ENCODE results near the gene CCDC142. TPM values are rescaled to one million over a fixed set of nuclear protein-coding genes. Genes with fewer than 3 reads are reported as not detected.
"Not testable (repeated sequence)": the region's sequence is repeated elsewhere in the genome, so short reads cannot be mapped to it uniquely, and the experiment has no call there.

Gene CCDC142
- total and polyA plus RNA-seq, 5 experiments from 2014 or later = 7.8 to 67.4 (median 15.5) TPM

DNA sequence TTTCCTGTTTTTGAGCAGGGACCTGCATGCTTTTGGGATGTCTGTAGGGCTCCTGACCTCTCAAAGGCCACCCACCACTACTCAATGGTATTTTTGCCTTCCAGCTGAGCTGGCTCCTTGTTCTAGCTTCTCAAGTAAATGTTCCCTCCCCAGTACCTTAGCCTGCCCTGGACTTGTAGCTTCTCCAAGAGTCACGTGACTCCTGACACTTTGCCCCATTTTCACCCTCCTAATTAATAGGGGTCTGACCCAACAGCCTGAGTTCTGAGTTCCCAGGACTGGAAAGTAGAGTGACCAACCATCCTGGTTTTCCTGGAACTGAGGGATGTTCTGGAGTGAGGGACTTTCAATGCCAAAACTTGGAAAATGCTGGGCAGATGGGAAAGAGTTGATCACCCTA, 12.6 kb upstream of the CCDC142 start:
- POLR2A ChIA-PET = interaction anchor here (1.0 to 1.3 kb wide), 2 partner anchors 9 to 13 kb away, joined by 3 to 5 read pairs; partner anchors contain the start of genes CCDC142 and TTC31
- Mint-ChIP-seq H3K4me3 (no peak overlapping the region), H3K27ac (peak overlapping the region in 1 of 10 donors; percentile 62), H3K9me3 (peaks cover 0 to 1% (median 0%) of the 10 kb centered on the region in 9 donors), H3K36me3 (peaks cover 0 to 38% (median 8%) of the 10 kb centered on the region in 3 donors), H3K27me3 (peaks cover 8 to 28% (median 17%) of the 10 kb centered on the region in 5 donors), H3K4me1 (peaks cover 11 to 29% (median 24%) of the 10 kb centered on the region in 4 donors)
- DNase-seq (no peak), ATAC-seq (no peak)

GRCh38 chr2:74493546-74493945, 10.7 kb upstream of the CCDC142 start:
- H3K9me3 Mint-ChIP-seq = peaks cover 0 to 1% (median 0%) of the 10 kb centered on the region in 9 donors
- H3K27me3 Mint-ChIP-seq = peaks cover 0 to 11% (median 5%) of the 10 kb centered on the region in 5 donors
- DNase-seq (no peak), ATAC-seq (no peak)
- POLR2A ChIA-PET = interaction anchor here (0.5 kb wide), 1 partner anchor 14 kb away, joined by 3 read pairs; the partner anchor contains the start of gene PCGF1
- H3K27ac Mint-ChIP-seq = peak overlapping the region in 1 of 10 donors; percentile 25
- peaks cover 8 to 12% (median 10%) of the 10 kb centered on the region in 4 donors for H3K4me1 Mint-ChIP-seq
- no peak overlapping the region for H3K4me3 Mint-ChIP-seq
- peaks cover 0 to 50% (median 12%) of the 10 kb centered on the region in 3 donors for H3K36me3 Mint-ChIP-seq

DNA sequence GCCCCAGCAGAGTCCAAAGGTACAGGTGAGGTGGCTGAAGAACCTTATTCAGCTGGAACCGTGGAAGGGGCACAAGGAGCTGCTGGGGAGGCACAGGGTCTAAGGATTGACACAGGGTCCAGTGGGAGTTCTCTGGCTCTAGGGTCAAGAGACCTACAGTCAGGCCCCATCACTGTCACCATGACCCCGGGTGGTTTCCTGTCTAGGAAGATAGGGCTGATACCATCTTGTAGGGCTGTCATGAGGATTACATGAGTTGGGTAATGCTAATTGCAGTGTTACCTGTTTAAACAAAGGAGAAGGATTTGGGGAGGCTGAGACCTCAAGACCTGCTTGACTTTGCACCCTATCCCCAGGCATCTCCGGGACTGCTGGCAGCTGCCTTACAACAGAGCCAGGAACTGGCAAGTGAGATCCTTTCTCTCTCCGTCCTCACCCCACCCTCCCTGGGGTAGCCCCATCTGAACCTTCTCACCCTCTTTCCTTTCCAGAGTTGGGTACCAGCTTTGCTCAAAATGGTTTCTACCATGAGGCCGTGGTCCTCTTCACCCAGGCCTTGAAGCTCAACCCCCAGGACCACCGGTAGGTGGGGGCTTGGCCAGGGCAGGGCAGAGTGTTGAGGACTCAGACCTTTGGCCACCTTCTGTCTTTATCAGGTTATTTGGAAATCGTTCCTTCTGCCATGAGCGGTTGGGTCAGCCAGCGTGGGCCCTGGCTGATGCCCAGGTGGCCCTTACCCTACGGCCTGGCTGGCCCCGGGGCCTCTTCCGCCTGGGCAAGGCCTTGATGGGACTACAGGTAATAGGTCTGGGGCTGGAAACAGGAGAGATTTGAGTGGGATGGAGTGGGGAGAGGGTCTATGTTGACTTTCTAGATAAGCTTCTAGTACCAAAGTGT, 9.1 kb upstream of the CCDC142 start:
- Mint-ChIP-seq H3K9me3 (peaks cover 0 to 1% (median 0%) of the 10 kb centered on the region in 9 donors), H3K4me3 (no peak overlapping the region), H3K36me3 (peaks cover 0 to 56% (median 12%) of the 10 kb centered on the region in 3 donors), H3K27ac (peak overlapping the region in 1 of 10 donors; percentile 32), H3K27me3 (no peaks in the 10 kb centered on the region), H3K4me1 (peaks cover 0 to 6% (median 2%) of the 10 kb centered on the region in 4 donors)
- POLR2A ChIA-PET = no interaction called here
- ATAC-seq = no peak
- DNase-seq = no peak

GRCh38 chr2:74489906-74490305, 7.1 kb upstream of the CCDC142 start:
- ATAC-seq (no peak), DNase-seq (no peak)
- no peak overlapping the region for H3K4me3 Mint-ChIP-seq
- peaks cover 0 to 74% (median 14%) of the 10 kb centered on the region in 3 donors for H3K36me3 Mint-ChIP-seq
- peaks cover 4 to 13% (median 8%) of the 10 kb centered on the region in 4 donors for H3K4me1 Mint-ChIP-seq
- POLR2A ChIA-PET = no interaction called here
- H3K27ac Mint-ChIP-seq = no peak overlapping the region
- H3K9me3 Mint-ChIP-seq = no peaks in the 10 kb centered on the region
- H3K27me3 Mint-ChIP-seq = no peaks in the 10 kb centered on the region

DNA sequence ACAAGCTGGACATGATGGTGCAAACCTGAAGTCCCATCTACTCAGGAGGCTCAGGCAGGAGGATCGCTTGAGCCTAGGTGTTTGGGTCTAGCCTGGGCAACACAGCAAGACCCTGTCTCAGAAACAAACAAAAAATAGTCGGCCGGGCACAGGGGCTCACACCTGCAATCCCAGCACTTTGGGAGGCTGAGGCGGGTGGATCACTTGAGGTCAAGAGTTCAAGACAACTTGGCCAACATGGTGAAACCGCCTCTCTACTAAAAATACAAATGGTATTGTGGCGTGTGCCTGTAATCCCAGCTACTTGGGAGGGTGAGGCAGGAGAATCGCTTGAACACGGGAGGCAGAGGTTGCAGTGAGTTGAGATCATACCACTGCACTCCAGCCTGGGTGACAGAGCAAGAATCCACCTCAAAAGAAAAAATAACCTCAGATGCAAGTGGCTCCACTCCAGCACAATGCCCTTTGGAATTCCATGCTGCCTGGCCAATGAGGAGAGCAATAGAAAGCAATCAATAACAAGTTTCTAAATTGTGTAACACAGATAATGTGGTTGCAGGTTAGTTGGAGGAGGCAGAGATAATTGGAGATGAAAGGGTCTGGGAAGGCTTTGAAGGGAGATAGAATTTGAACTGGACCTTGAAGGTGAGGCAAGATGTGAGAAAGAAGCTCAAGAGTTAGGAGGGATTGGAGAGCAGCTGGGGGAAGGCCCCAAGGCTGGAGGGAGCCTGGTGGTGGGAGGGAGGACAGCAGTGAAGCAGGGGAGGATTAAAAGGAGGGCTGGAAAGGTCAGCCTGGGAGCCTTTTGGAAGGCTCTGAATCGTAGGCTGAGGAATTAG, 6.1 kb upstream of the CCDC142 start:
- Mint-ChIP-seq H3K4me3 (no peak overlapping the region), H3K27ac (peak overlapping the region in 2 of 10 donors; percentile 49 to 75), H3K36me3 (peaks cover 0 to 70% (median 11%) of the 10 kb centered on the region in 3 donors), H3K27me3 (no peaks in the 10 kb centered on the region), H3K9me3 (no peaks in the 10 kb centered on the region), H3K4me1 (peaks cover 6 to 17% (median 9%) of the 10 kb centered on the region in 4 donors)
- ATAC-seq (no peak), DNase-seq (no peak)
- POLR2A ChIA-PET = no interaction called here

GRCh38 chr2:74486141-74486540, 3.3 kb upstream of the CCDC142 start:
- DNase-seq (no peak), ATAC-seq (no peak)
- H3K9me3 Mint-ChIP-seq = no peaks in the 10 kb centered on the region
- POLR2A ChIA-PET = interaction anchor here (0.7 to 0.8 kb wide), 2 partner anchors 14 to 47 kb away, joined by 3 read pairs; no protein-coding TSS in a partner anchor
- peaks cover 15 to 31% (median 21%) of the 10 kb centered on the region in 4 donors for H3K4me1 Mint-ChIP-seq
- no peaks in the 10 kb centered on the region for H3K27me3 Mint-ChIP-seq
- peak overlapping the region in 1 of 10 donors; percentile 67 for H3K27ac Mint-ChIP-seq
- H3K36me3 Mint-ChIP-seq = peaks cover 0 to 48% (median 7%) of the 10 kb centered on the region in 3 donors
- no peak overlapping the region for H3K4me3 Mint-ChIP-seq

- H3K36me3 Mint-ChIP-seq = peaks cover 0 to 50% (median 7%) of the 10 kb centered on the region in 3 donors
- DNase-seq, ATAC-seq, H3K27me3 Mint-ChIP-seq, H3K9me3 Mint-ChIP-seq: not testable (repeated sequence)
- peaks cover 15 to 47% (median 36%) of the 10 kb centered on the region in 4 donors for H3K4me1 Mint-ChIP-seq
- peak overlapping the region; percentile 90 to 100 (median 100) for H3K4me3 Mint-ChIP-seq
- POLR2A ChIA-PET = interaction anchor here (0.7 to 5.4 kb wide), 15 partner anchors 10 to 305 kb away, joined by 3 to 159 read pairs (median 7); partner anchors contain the start of genes AUP1, HTRA2, INO80B and MOGS
- peak overlapping the region in 9 of 10 donors; percentile 99 to 100 (median 100) for H3K27ac Mint-ChIP-seq
Measured at GRCh38 chr2:74483675-74484164, 922 bp upstream of the CCDC142 start.

DNA sequence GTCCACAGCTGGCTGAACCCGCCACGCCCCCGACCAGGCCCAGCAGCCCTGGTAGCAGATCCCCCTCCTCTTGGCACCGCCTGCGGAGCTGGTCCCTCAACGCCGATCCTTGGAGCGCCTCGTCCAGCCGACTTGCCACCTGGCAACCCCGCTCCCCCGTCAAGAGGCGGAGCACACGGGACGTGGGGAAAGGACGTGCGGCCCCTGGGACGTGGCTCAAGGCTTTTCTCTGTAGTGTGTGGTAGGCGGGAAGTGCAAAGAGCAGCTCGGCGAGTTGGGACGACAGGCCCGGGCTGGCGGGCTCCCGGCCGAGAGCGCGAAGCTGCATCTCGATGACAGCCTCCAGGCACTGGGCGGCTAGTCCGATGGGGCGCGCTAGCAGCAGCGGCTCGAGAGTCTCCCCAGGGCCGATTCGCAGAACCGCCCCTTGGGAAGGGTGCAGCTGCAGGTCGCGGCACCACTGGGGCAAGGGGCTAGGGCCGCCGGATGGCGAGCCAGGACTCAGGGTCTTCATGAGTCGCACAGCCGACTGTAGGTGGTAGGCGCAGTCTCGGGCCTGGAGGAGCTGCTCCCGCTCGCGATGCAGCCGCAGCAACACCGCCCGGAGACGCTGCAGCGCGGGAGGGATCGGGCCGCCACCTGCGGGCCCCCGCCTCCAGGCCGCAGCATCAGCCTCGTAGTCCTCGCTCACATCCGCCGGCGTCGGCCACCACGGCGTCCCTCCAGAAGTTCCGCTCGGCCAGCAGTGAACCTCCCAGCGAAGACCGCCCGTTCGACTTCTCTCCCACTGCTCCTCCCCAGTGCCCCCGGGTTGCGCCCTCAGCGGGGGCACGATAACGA, 617 bp downstream of the CCDC142 start:
- Mint-ChIP-seq H3K9me3 (no peaks in the 10 kb centered on the region), H3K36me3 (peaks cover 0 to 52% (median 7%) of the 10 kb centered on the region in 3 donors), H3K4me3 (peak overlapping the region; percentile 90 to 100 (median 100)), H3K4me1 (peaks cover 18 to 51% (median 38%) of the 10 kb centered on the region in 4 donors), H3K27ac (peak overlapping the region; percentile 97 to 100 (median 100)), H3K27me3 (no peaks in the 10 kb centered on the region)
- DNase-seq (peak in 6 of 10 donors; percentile 31 to 76 (median 40)), ATAC-seq (peak; percentile 50 to 56)
- POLR2A ChIA-PET = interaction anchor here (0.6 to 5.4 kb wide), 22 partner anchors 9 to 356 kb away, joined by 3 to 159 read pairs (median 5); partner anchors contain the start of genes AUP1, C2orf81, HTRA2 and INO80B

GRCh38 chr2:74481431-74481830, 1.4 kb downstream of the CCDC142 start:
- Mint-ChIP-seq H3K9me3 (no peaks in the 10 kb centered on the region), H3K4me1 (peaks cover 16 to 49% (median 35%) of the 10 kb centered on the region in 4 donors), H3K27me3 (no peaks in the 10 kb centered on the region), H3K36me3 (peaks cover 0 to 49% (median 7%) of the 10 kb centered on the region in 3 donors), H3K27ac (peak overlapping the region in 7 of 10 donors; percentile 20 to 100 (median 56)), H3K4me3 (peak overlapping the region; percentile 67 to 100 (median 100))
- POLR2A ChIA-PET = interaction anchor here (0.6 to 5.4 kb wide), 8 partner anchors 8 to 42 kb away, joined by 3 to 159 read pairs (median 12); partner anchors contain the start of genes INO80B, MOGS, MRPL53 and PCGF1
- DNase-seq = no peak
- no peak for ATAC-seq

- H3K27me3 Mint-ChIP-seq = no peaks in the 10 kb centered on the region
- DNase-seq (no peak), ATAC-seq (no peak)
- POLR2A ChIA-PET = interaction anchor here (0.9 to 5.8 kb wide), 4 partner anchors 7 to 111 kb away, joined by 3 to 172 read pairs (median 44); partner anchors contain the start of genes CCDC142, INO80B, MOGS and TTC31
- H3K9me3 Mint-ChIP-seq = no peaks in the 10 kb centered on the region
- H3K4me1 Mint-ChIP-seq = peaks cover 20 to 46% (median 32%) of the 10 kb centered on the region in 4 donors
- peak overlapping the region in 2 of 10 donors; percentile 48 to 62 for H3K4me3 Mint-ChIP-seq
- H3K27ac Mint-ChIP-seq = peak overlapping the region in 2 of 10 donors; percentile 20 to 29
- peaks cover 0 to 35% (median 14%) of the 10 kb centered on the region in 3 donors for H3K36me3 Mint-ChIP-seq
Measured at GRCh38 chr2:74474899-74475298, 7.9 kb downstream of the CCDC142 start.

DNA sequence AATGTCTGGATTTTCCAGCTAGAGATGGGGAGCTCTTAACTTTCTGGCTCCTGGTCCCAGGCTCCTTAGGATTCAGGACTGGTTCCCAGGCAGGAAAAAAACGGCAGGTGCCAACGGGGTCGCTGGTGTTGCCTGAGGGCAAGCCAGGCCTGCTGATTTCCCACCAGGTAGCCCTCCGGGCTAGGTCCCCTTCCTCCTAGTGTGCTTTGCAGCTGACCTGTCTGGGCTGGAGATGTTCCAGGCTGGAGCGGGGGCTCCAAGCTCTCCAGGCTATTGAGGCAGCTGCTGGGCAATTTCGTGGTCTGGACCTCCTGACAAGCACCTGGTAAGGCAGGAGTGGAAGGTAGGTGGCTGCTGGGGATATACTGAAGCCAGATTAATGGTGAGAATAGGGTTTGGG, 8.3 kb downstream of the CCDC142 start:
- H3K9me3 Mint-ChIP-seq = no peaks in the 10 kb centered on the region
- H3K27ac Mint-ChIP-seq = peak overlapping the region in 3 of 10 donors; percentile 15 to 52 (median 20)
- no peaks in the 10 kb centered on the region for H3K27me3 Mint-ChIP-seq
- DNase-seq (no peak), ATAC-seq (no peak)
- POLR2A ChIA-PET = interaction anchor here (0.7 to 5.8 kb wide), 5 partner anchors 8 to 111 kb away, joined by 3 to 172 read pairs (median 6); partner anchors contain the start of genes CCDC142, INO80B, MOGS and TTC31
- peaks cover 21 to 44% (median 33%) of the 10 kb centered on the region in 4 donors for H3K4me1 Mint-ChIP-seq
- H3K4me3 Mint-ChIP-seq = peak overlapping the region in 3 of 10 donors; percentile 14 to 48 (median 30)
- H3K36me3 Mint-ChIP-seq = peaks cover 0 to 33% (median 13%) of the 10 kb centered on the region in 3 donors

Data from naive thymus-derived CD8-positive, alpha-beta T cell (primary cell).